HL-60 (cell line): ENCODE data around the gene PCDH1.

ENCODE experiments used
- GABPA ChIP-seq: IDR thresholded peaks from 2 replicates; pipeline ENCODE4 v1.6.1; 2012; ENCODE audit warnings: low read depth
- TF ChIP-seq, protein P1 (sequence below): IDR thresholded peaks from one replicate; pipeline ENCODE4 v1.5.1; 2011; ENCODE audit warnings: low read length, control low read depth, inconsistent platforms; ENCODE audit not compliant: insufficient read depth
- TF ChIP-seq, protein P2 (sequence below): IDR thresholded peaks from 2 replicates; pipeline ENCODE4 v1.6.1; 2012; ENCODE audit warnings: low read depth; ENCODE audit not compliant: insufficient replicate concordance

DNA sequence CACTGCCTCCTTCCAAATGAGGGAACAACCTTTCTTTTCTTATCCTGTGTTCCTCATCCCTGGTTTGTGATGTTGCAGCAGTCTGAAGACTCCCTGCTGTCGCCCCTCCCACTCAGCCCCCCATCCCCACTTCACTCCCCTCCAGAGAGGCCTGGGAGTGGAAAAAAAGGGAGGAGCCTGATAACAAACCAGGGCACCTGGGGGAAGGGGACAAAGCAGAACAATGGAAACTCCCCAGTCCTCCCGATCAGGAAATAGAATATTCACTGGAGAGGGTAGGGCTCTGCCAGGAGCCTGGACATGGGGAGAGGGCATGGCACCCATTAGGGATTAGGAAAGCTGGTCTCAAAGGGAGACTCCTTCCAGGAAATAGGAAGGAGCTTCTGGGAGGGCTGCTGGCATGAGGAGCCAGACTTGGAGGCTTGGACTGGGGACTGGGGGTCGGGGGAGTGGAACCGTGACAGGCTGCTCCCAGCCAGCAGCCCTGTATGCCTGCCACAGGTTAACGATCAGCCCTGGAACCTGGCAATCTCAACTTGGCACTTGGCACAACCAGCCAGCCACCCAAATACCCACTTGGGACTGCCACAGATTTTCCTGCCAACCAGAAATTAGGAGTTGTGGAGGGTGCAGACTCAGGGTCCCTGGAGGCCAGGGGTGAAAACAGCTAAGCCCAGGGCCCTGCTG lies 20.0 kb downstream of the PCDH1 start:
- TF ChIP-seq, protein P1, sequence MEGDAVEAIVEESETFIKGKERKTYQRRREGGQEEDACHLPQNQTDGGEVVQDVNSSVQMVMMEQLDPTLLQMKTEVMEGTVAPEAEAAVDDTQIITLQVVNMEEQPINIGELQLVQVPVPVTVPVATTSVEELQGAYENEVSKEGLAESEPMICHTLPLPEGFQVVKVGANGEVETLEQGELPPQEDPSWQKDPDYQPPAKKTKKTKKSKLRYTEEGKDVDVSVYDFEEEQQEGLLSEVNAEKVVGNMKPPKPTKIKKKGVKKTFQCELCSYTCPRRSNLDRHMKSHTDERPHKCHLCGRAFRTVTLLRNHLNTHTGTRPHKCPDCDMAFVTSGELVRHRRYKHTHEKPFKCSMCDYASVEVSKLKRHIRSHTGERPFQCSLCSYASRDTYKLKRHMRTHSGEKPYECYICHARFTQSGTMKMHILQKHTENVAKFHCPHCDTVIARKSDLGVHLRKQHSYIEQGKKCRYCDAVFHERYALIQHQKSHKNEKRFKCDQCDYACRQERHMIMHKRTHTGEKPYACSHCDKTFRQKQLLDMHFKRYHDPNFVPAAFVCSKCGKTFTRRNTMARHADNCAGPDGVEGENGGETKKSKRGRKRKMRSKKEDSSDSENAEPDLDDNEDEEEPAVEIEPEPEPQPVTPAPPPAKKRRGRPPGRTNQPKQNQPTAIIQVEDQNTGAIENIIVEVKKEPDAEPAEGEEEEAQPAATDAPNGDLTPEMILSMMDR: no peak
- TF ChIP-seq, protein P2, sequence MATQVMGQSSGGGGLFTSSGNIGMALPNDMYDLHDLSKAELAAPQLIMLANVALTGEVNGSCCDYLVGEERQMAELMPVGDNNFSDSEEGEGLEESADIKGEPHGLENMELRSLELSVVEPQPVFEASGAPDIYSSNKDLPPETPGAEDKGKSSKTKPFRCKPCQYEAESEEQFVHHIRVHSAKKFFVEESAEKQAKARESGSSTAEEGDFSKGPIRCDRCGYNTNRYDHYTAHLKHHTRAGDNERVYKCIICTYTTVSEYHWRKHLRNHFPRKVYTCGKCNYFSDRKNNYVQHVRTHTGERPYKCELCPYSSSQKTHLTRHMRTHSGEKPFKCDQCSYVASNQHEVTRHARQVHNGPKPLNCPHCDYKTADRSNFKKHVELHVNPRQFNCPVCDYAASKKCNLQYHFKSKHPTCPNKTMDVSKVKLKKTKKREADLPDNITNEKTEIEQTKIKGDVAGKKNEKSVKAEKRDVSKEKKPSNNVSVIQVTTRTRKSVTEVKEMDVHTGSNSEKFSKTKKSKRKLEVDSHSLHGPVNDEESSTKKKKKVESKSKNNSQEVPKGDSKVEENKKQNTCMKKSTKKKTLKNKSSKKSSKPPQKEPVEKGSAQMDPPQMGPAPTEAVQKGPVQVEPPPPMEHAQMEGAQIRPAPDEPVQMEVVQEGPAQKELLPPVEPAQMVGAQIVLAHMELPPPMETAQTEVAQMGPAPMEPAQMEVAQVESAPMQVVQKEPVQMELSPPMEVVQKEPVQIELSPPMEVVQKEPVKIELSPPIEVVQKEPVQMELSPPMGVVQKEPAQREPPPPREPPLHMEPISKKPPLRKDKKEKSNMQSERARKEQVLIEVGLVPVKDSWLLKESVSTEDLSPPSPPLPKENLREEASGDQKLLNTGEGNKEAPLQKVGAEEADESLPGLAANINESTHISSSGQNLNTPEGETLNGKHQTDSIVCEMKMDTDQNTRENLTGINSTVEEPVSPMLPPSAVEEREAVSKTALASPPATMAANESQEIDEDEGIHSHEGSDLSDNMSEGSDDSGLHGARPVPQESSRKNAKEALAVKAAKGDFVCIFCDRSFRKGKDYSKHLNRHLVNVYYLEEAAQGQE: no peak
- TF ChIP-seq GABPA: no peak
